ENCODE measurements around the gene ARF1.

DNA sequence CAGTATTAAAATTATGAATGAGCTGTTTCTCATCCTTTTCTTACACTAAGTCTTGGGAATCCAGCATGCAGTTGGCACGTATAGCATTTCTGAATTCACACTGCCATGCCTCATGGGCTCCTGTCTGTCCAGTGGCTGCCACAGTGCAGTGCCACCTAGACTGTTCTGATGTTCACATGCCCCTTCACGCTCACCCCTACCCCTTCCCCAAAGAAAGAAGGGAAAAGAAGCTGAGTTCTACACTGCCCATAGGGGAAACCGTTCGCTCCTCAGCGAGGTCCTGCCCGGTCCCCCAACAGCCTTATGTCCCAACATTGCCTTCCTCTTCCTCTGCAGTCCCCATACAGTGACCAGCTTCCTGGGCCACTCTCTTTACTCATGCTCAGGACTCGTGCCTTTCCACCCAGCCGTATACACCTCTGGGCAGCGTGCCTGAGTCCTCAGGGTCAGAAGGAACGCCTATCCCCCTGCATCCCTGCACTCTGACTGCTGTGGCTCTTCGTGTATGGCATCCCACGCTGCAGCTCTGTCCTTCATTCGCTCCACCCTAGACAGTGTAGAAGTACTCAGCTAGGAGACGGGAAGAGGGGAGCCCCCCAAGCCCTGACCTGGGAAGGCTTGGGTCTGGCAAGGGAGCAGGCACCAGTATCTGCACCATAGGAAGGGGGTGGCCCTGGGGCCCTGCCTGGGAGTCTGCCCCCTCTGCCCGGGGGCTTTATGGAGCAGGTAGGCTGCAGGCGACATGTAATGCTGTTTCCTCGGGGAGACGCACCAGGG is 24.1 kb upstream of the ARF1 start:
- TF ChIP-seq POLR2A (IDR thresholded peaks at IDR 0.05; ENCODE audit: low read length) = no peak
- TF ChIP-seq GATA1 (IDR thresholded peaks at IDR 0.05; ENCODE audit: low read depth, low read length) = no peak

Measured in erythroblast (primary cell).